Liver (tissue), 3 donors: ENCODE measurements around the gene FBP1.

Source experiments
- CTCF ChIP-seq: fragments of 150-350 bp; IDR thresholded peaks from 2 replicates; pipeline ENCODE4 v1.5.1; 2017; ENCODE audit warnings: improper control_type of control experiment, low read depth, low read length; ENCODE audit not compliant: missing input control
- GABPA ChIP-seq, 2 donors: IDR thresholded peaks in 1 of 2; conservative IDR thresholded peaks in 1 of 2; 2 replicates each; pipeline ENCODE4 v1.6.1; 2016; ENCODE audit warnings: antibody characterized with exemption in 2 of 2, mild to moderate bottlenecking in 1 of 2, moderate library complexity in 1 of 2
- REST ChIP-seq: IDR thresholded peaks from 2 replicates; pipeline ENCODE4 v1.6.1; 2016; ENCODE audit warnings: antibody characterized with exemption, mild to moderate bottlenecking
- donor health status: healthy.
- donor health status: healthy.

- TF ChIP-seq CTCF (no peak), REST (no peak), GABPA (IDR thresholded peaks at IDR 0.05 in 1 of 2, conservative IDR thresholded peaks at IDR 0.05 in 1 of 2) (no peak)
Measured at GRCh38 chr9:94554078-94554438, 85.3 kb downstream of the FBP1 start.
